GM18526 (cell line): ENCODE results near the gene KNG1.

Source experiments
- POLR2A ChIP-seq: IDR thresholded peaks from 3 replicates; pipeline ENCODE4 v1.6.1; 2011; ENCODE audit not compliant: insufficient read length; ENCODE audit errors: extremely low read depth

Gene KNG1

GRCh38 chr3:186705882-186706780 lies 11.0 kb upstream of the KNG1 start:
- no peak for TF ChIP-seq POLR2A

DNA sequence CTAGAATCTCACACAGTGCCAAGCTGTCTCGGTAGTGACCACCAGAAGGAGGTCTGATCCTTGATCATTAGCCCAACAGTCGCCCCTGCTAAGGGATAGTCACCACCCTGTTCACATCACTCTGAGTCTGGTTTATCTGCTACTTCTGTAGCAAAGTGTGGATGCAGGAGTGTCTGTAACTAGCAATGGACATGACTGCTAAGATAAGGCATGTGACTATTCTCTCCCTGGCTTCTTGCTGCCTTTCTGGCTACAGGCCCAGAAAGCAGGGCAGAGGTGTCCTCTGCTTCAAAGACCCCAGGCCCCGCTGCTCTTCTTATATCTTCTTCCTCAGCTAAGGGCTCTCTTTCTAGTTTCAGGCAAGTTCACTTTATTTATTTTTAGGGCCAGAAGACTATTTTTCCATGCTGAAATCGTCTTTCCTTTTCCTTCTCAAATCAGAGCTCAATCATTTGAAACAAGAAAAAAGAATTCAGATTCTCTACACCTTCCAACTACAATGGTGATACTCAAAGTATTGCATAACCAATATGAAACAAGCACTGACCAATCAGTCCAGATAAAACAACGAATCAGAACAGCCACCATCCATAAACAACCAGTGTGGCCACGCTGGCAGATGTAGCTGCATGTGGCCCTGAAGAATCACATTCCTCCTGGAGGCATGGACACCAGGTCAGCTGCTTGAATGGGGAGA lies 8.0 kb upstream of the KNG1 start:
- TF ChIP-seq POLR2A: no peak

DNA sequence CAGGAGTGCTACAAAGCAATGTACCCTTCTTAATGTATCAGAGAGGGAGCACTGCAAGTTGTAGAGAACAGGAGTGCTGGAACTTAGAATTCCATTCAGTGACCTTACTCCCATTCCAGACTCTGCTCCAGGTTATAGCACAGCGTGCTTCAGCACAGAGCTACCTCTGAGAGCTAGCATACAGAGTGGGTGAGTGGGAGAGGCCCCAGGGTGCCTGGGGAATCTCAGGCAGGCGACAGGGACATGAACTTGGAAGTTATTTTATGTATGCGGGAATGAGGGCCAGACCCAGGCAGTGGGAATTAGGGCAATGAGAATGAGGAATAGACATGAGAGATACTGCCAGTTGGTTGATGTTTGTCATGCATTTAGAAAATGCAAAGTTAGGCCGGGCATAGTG lies 3.7 kb upstream of the KNG1 start:
- no peak for TF ChIP-seq POLR2A

DNA sequence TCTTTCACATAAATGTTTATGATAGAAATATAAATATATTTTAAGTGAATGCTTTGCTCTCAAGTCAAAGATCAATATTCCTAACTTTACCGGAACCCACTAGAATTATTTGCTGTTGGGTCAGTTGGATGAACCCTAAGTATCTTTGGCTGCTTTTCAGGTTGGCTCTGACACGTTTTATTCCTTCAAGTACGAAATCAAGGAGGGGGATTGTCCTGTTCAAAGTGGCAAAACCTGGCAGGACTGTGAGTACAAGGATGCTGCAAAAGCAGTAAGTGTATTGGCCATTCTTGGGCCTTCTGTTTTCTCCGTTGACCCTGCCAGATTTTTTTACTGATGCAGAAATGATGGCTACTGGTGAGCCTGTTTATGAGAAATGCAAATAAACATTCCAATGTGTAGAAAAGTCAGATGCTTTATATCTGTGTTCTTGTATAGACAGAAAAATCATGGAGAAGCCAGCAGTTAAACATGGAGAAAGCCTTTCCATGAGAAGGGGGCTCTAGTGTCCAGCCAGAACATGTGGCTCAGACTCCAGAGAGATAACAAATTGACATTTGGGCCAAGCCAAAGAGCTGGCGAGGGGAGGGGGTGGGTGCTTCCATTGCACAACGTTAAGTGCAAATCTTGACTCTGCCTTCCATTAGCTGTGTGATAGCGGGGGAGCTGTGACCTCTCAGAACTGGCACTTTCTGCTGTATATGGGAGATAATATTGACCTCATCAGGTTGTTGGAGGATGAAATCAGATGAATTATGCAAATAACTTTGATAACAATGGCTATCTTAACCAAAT lies 3.0 kb downstream of the KNG1 start:
- no peak for TF ChIP-seq POLR2A

- TF ChIP-seq POLR2A: no peak
Measured at GRCh38 chr3:186722457-186722856, 5.3 kb downstream of the KNG1 start.

DNA sequence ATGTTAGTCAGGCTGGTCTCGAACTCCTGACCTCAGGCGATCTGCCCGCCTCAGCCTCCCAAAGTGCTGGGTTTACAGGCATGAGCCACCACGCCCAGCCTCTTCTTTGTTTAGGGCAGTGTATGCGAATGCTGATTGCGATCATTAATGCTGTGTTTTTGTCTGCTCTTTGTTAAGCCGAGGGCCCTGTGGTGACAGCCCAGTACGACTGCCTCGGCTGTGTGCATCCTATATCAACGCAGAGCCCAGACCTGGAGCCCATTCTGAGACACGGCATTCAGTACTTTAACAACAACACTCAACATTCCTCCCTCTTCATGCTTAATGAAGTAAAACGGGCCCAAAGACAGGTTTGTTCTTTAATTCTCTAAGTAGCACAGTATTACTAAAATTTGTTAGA lies 7.8 kb downstream of the KNG1 start:
- no peak for TF ChIP-seq POLR2A

- TF ChIP-seq POLR2A: no peak
Measured at GRCh38 chr3:186732169-186732766, 15.1 kb downstream of the KNG1 start.

DNA sequence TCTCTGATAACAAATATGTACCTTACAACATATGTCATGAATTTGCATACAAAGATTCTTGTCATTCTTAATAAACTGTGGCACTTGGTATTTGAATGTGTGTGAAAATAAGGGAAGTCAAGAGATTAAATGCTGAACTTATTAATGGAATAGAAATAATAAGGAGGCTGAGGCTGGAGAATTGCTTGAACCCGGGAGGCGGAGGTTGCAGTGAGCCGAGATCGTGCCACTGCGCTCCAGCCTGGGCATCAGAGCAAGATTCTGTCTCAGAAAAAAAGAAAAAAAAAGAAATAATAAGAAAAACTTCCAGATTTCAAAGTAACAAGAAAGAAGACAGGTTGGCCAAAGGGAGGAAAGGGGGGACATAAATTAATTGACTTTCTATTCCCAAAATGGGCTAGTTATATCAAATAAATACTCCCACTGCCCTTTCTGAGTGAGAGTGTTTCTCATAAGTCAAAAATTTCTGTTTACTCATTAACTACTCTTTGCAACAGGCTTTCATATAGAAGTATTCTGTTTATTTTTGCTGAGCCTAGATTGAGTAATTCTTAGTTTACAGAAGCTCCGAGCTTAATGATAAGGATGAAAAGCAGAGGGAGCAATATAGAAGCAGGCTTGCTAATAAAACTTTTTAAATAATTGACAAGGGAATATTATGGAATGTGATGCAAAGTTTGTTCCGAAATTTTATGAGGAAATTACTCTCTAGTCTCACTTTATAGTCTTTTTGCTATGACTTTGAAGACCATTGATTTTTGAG lies 25.6 kb downstream of the KNG1 start:
- no peak for TF ChIP-seq POLR2A

- no peak for TF ChIP-seq POLR2A
Measured at GRCh38 chr3:186743666-186744065, 26.5 kb downstream of the KNG1 start.

- TF ChIP-seq POLR2A: no peak
Measured at GRCh38 chr3:186746008-186746407, 28.8 kb downstream of the KNG1 start.

DNA sequence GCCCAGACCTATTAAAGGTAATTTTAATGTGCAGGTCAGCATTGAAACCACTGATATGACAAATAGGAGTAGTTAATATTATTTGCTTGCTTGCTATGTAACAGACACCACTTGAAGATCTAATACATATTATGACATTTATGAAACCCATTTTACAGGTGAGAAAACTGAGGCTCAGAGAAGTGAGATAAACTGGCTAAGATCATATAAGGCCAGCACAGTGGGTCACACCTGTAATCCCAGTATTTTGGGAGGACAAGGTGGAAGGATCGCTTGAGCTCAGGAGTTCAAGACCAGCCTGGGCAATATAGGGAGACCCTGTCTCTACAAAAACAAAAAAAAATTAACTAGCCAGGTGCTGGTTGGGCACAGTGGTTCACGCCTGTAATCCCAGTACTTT lies 33.2 kb downstream of the KNG1 start:
- TF ChIP-seq POLR2A: no peak

DNA sequence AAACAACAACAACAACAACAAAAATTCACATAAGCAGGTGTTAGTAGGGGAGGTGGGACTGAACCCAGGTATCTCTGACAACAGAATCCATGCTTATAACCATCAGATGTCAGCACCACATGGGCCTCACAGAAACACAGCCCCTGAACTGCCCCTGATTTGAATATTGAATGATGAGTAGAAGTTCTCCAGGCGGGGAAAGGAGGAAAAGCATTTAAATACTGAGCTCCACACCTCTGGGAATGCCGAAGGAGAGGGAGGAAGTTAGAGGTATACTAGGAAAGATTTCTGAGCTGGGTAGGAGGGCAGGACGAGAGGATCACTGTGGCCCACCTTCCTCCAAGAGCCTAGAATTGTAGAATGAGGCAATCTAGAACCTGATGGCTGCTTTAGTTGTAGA lies 34.3 kb downstream of the KNG1 start:
- no peak for TF ChIP-seq POLR2A

GRCh38 chr3:186754006-186754405 lies 36.8 kb downstream of the KNG1 start:
- no peak for TF ChIP-seq POLR2A

DNA sequence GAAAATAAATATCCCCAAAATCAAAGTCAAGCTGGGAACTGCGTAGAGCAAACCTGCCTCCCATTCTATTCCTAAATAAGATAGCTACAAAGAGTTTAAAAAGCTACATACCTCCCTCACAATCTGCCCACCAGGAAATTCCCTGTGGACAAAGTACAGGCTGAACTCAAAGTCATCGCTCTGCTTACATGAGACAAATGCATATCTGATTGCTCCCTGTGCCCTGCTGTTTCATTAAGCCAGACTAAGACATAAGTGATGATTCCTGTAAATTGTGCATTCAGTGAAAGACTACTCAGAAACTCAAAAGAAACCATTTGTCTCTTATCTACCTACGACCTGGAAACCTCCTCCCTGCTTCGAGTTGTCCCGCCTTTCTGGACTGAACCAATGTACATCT lies 37.7 kb downstream of the KNG1 start:
- no peak for TF ChIP-seq POLR2A

- no peak for TF ChIP-seq POLR2A
Measured at GRCh38 chr3:186757214-186757613, 40.1 kb downstream of the KNG1 start.
